H1 (cell line): ENCODE results near the gene TTC23. TPM values are rescaled to one million over a fixed set of nuclear protein-coding genes. Genes with fewer than 3 reads are reported as not detected.

Experiments
- CBX8 ChIP-seq: fragments of 300-800, 300-1000 bp; sonication (generic); IDR thresholded peaks from 2 replicates; pipeline ENCODE4 v1.7.1; 2016; ENCODE audit warnings: low read depth, low read length, borderline replicate concordance
- CEBPB ChIP-seq: IDR thresholded peaks from 2 replicates; pipeline ENCODE4 v1.6.1; 2012; ENCODE audit warnings: low read depth, low read length
- CHD2 ChIP-seq: IDR thresholded peaks from 2 replicates; pipeline ENCODE4 v1.6.1; 2012; ENCODE audit warnings: low read length, improper control_type of control experiment
- HDAC2 ChIP-seq, 2 experiments: fragments of 300-600 bp in 1 of 2; sonication (generic) in 1 of 2; IDR thresholded peaks; 2 replicates each; pipeline ENCODE4 v1.6.1; 2011 to 2012; ENCODE audit warnings: low read depth in 2 of 2, low read length in 2 of 2, mild to moderate bottlenecking in 2 of 2, moderate library complexity in 2 of 2, borderline replicate concordance in 1 of 2, inconsistent platforms in 1 of 2
- SIRT6 ChIP-seq: IDR thresholded peaks from one replicate; pipeline ENCODE4 v1.7.1; 2012; ENCODE audit warnings: low read length, inconsistent platforms
- SP2 ChIP-seq: IDR thresholded peaks from 2 replicates; pipeline ENCODE4 v1.6.1; 2012; ENCODE audit warnings: mild to moderate bottlenecking, low read length, inconsistent platforms
- polyA plus RNA-seq, 7 experiments: library from polyadenylated mRNA; depleted of rRNA in 3 of 7; stranded (reverse) in 5 of 7; unstranded in 2 of 7; fragments of >200 nt in 5 of 7; fragments of 200-250 nt in 2 of 7; gene quantifications; 1 replicate in 5 of 7; 2 replicates in 1 of 7; 4 replicates in 1 of 7; pipeline versions ENCODE4 v1.2.1 to v1.2.3, GENCODE V29; 2011 to 2013; ENCODE audit warnings: missing spikeins in 2 of 7, mixed read lengths in 2 of 7
- total RNA-seq: library from RNA; stranded (reverse); fragmentation: NEBNext Ultra II Directional; extraction: Animal tissue kit (Norgen Biotek cat#: 25700); gene quantifications from 2 replicates; pipeline ENCODE4 v1.2.1, GENCODE V29; 2021

The TTC23 gene
- total and polyA plus RNA-seq, 2 of the 8 experiments (the other 6 are each of a cell fraction or from before 2014, with no cell fraction given), result 4.8 to 23.0 TPM

DNA sequence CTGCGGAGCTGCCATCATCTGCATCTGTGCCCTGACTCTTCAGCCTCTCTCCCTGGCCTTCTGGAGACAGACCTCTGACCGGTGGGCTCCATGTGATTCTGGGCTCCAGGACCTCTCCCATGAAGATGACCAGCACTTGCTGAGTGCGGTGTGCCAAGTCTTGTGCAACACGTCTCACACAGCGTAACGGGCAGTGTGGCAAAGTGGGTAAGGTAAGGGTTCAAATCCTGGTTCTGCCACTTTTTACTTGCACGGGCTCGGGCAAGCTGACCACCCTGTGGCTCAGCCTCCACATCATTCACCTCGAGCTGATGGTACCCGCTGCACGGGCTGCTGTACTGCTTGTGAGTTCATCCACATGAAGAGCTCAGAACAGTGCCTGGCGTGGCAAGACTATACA lies 151.0 kb downstream of the TTC23 start (continued):
- TF ChIP-seq HDAC2 (IDR thresholded peaks at IDR 0.05; ENCODE audit: borderline replicate concordance in 1 of 2, low read depth in 2 of 2, low read length in 2 of 2) (no peak), CHD2 (no peak), CBX8 (no peak), CEBPB (no peak), SP2 (no peak), SIRT6 (no peak)
